CD4-positive, alpha-beta T cell treated with Interleukin-6 at 100 ng/mL for 8 hours (primary cell): Measurements from ENCODE around the gene COL4A1.

Experiments
- DNase-seq: peaks from one replicate; pipeline ENCODE4 v3.0.0-alpha.2; 2020; ENCODE audit warnings: mixed read lengths, low spot score

Gene COL4A1

DNA sequence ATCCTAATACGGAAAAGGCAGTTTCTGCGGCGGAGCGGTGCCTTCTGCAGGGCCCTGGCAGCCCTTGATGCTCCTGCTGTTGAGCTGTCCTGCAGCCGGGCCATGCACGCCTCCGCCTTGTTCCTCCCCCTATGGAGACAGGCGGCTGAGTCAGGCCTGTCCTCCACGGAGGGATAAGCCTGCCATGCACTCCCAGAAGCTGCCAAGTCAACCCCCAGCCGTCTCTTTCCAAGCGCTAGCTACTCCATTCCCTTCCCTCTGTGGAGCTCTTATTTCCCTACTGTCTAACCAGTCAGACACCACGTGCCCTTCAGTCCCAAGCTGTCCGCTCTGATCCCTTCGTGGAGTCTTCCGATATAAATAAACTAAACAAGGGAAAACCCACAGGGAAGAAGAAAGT is 197.0 kb downstream of the COL4A1 start:
- DNase-seq, result no peak

DNA sequence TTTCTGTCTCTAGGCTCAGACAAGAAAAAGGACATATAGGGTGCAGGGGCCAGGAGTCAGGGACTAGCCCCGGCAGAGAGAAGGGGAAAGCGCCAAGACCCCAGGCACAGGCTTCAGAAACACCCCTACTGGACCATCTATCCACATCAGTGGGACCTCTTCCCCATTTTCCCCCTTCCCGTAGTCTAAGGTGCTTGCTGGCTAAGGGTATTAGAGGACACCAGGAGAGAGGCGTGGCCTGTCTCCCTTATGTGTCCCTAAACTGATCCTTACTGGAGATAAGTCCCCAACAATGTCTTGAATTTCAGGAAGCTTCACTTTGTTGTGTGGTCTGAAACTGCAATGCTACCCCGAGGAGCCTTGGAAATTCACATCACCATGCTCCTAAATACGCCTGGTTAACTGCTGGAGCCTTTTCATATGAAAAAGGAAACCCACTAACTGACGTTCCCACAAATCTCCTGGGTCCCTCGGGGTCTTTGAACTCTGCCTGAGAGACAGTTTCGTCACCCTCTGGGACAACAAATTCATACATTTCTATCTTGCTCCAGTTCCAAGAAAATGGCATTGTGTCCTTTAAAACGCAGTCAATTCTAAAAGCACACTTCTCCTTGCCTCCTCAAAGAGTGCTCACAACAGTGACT is 197.7 kb downstream of the COL4A1 start:
- DNase-seq, result no peak

DNA sequence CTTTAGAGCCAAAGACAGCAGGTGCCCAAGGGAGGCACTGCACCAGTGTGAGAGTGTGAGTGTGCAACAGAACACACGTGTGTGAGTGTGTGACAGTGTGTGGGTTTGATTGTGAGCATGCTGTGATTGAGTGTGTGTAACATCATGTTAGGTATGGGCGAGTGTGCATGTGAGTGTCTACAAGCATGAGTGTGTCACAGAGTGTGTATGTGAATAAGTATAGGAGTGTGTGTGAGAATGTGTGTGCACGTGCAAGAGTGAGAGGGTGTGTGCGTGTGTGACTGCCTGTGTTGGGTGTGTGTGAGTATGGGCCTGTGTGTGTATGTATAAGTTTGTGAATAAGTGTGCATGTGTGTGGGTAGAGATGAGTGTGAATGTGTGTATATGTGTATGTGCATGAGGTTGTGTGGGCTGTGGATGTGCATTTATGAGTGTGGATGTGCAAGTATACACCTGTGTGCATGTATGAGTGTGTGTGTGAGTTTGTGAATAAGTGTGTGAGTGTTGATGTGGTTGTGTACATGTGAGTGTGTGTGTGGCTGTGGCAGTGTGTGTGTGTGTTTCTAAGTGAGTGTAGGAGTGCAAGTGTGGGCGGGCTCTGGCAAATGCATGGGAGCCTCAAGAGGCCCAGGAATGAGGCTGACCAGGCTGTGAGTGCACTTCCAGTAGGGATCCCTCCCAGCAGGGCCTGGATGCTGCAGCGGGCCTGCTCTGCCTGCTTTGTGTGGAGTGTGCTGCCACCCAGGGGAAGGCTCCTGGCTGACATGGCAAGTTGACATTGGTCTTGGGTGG is 198.4 kb downstream of the COL4A1 start:
- no peak for DNase-seq

DNA sequence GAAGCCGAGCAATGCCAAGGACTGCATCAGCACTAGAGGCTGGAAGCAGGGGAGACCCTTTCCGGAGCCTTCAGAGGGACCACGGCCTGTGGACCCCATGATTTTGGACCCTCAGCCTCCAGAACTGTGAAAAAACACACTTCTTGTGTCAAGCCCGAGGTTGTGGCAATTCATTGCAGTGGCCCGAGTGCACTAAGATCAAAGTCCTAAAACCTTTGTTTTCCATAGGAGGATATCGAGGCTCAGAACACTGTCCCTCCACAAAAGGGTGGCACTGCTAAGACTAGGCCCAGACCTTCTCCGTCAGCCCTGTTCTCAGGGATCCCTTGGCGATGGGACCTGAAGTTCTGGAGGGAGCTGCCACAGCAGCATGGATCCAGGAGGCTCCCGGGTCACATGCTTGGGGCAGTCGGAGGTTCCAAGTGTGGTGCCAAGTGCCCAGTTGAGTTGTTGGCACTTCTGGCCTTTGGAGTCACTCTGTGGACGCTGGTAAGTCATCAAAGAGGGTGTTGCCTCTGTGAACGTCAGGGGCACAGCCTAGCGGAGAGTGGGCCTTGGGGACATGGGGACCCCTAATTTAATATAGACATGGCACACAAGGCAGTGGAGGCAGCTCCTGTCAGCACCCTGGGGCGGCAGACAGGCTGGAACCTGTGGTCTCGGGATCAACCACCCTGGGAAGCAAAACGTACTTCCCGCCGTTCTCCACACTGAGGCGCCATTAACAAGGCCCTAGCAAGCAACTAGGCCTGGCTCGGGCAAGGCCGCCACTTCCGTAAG is 199.2 kb downstream of the COL4A1 start:
- DNase-seq, result no peak

DNA sequence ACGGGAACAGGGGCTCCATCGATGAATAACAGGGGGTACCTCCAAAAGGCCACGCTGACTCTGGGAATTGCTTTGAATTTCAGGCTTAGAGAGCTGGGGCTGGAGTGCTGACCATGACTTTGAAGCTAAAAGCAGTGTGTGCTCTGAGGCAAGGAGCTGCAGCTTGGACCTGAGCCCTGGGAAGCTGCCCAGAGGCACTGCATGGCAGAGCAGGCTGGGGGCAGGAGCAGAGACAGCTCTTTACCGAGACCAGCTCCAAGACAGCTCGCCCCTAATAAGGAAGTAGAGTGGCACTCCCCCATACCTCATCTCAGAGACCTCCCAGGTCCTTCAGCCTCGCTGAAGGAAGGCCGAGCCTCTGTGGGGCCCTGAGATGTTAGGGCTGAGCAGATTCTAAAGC is 200.2 kb downstream of the COL4A1 start:
- no peak for DNase-seq

DNA sequence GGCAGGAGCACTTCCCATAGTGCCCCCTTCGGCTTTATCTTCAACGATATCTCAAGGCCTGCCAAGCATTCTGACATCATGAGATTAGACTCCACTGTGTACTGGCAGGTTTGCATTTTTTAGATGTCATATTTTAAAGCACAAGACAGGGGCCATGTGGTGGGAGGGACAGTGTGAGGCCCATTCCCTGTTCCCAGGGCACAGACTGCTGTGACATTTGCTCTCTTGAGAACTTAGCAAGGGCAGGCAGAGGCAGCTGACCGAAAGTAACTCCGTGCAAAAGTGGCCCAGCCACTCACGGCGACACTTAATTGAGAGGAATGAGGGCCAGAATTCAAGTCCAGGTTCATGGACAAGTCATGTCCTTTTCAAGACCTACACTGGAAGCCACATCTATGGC is 201.8 kb downstream of the COL4A1 start:
- DNase-seq, result no peak

DNA sequence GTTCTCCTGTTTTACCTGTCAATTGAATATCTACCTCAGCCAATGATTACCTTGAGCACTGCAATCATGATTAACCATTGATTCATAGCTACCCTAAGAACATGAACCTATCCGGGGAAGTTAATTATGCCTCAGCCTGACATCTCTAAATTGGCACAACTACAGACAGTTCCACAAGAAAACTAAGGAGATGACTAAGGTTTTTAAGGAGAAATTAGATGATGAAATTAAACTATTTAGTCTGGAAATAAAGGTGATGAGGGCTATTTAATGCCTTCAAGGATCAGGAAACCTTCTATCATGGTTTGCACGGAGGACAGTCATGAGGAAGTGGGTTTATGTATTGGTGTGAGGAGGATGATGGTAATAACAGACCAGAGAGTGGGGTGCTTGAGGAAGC is 203.4 kb downstream of the COL4A1 start:
- DNase-seq, result no peak

DNA sequence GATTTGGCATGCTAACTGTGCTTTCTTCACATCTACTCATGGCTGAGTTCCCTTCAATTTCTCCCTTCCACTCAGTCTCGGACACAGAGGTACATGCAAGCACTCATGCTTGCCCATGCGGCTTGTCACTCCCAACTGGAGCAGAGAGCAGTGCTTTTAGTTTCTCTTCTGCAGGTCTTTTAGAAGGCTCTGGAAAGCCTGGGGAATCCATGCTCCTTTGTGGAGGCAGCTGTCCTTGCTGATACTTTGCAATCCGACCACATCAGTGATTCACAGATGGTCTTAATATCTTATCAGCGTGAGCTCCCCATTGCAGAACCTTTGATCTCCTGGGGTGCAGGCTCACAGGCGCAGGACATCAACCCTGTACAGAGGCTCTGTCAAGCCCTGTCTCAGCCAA is 203.9 kb downstream of the COL4A1 start:
- no peak for DNase-seq

DNA sequence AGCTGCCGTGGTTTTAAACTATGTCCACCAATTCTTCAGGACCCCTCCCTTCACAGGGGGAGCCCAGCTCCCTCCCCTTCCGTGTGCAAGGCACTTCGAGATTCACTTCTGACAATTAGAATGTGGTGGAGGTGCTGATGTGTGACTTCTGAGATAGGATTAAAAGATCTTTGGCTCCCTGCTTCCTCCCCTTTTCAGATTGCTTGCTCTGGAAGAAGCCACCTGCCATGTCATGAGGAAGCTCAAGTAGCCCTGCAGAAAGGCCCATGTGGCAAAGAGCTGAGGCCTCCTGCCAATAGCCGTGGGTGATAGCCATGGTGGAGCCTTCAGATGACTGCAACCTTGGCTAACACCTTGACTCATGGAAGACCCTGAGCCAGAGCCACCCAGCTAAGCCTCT is 204.9 kb downstream of the COL4A1 start:
- DNase-seq, result no peak

DNA sequence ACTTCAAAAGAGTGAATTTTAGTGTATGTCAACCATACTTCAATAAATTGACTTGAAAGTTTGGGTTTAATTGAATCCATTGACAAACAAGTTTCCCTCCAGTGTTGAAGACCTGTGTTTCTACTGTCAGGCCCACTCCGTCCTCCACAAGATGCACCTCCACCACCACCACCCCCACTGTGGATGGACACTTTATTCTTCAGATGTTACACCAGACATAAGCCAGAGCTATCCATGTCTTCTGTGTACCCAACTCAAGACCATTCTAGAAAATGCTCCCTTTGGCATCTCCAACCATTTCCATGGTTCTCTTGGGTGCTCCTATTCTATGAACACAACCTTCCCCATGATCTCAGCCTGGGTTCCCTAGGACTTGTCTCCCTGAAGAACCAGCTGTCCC is 207.0 kb downstream of the COL4A1 start:
- no peak for DNase-seq
